H1 (cell line): ENCODE data around the gene TTC38. TPM values are rescaled to one million over a fixed set of nuclear protein-coding genes. Genes with fewer than 3 reads are reported as not detected.

Source experiments
- CHD2 ChIP-seq: IDR thresholded peaks from 2 replicates; pipeline ENCODE4 v1.6.1; 2012; ENCODE audit warnings: low read length, improper control_type of control experiment
- GABPA ChIP-seq: IDR thresholded peaks from 2 replicates; pipeline ENCODE4 v1.6.1; 2011; ENCODE audit warnings: mild to moderate bottlenecking, low read length, moderate library complexity, borderline replicate concordance; ENCODE audit not compliant: insufficient read depth
- JUN ChIP-seq: IDR thresholded peaks from 2 replicates; pipeline ENCODE4 v1.6.1; 2011; ENCODE audit warnings: low read depth, mild to moderate bottlenecking, improper control_type of control experiment, low read length
- RAD21 ChIP-seq, 2 experiments: IDR thresholded peaks in 1 of 2; conservative IDR thresholded peaks in 1 of 2; 2 replicates each; pipeline ENCODE4 v1.6.1; 2011; ENCODE audit warnings: low read depth in 2 of 2, low read length in 2 of 2, improper control_type of control experiment in 1 of 2, inconsistent platforms in 1 of 2, mild to moderate bottlenecking in 1 of 2, moderate library complexity in 1 of 2
- RXRA ChIP-seq: IDR thresholded peaks from 2 replicates; pipeline ENCODE4 v1.6.1; 2011; ENCODE audit warnings: low read depth, mild to moderate bottlenecking, low read length, moderate library complexity; ENCODE audit not compliant: insufficient read depth
- SIN3A ChIP-seq, 2 experiments: IDR thresholded peaks in 1 of 2; conservative IDR thresholded peaks in 1 of 2; 2 replicates each; pipeline ENCODE4 v1.6.1; 2011 to 2012; ENCODE audit warnings: low read length in 2 of 2, improper control_type of control experiment in 1 of 2, low read depth in 1 of 2, mild to moderate bottlenecking in 1 of 2
- SP2 ChIP-seq: IDR thresholded peaks from 2 replicates; pipeline ENCODE4 v1.6.1; 2012; ENCODE audit warnings: mild to moderate bottlenecking, low read length, inconsistent platforms
- SP4 ChIP-seq: IDR thresholded peaks from 2 replicates; pipeline ENCODE4 v1.6.1; 2012; ENCODE audit warnings: low read length, inconsistent platforms
- polyA plus RNA-seq, 7 experiments: library from polyadenylated mRNA; depleted of rRNA in 3 of 7; stranded (reverse) in 5 of 7; unstranded in 2 of 7; fragments of >200 nt in 5 of 7; fragments of 200-250 nt in 2 of 7; gene quantifications; 1 replicate in 5 of 7; 2 replicates in 1 of 7; 4 replicates in 1 of 7; pipeline versions ENCODE4 v1.2.1 to v1.2.3, GENCODE V29; 2011 to 2013; ENCODE audit warnings: missing spikeins in 2 of 7, mixed read lengths in 2 of 7
- total RNA-seq: library from RNA; stranded (reverse); fragmentation: NEBNext Ultra II Directional; extraction: Animal tissue kit (Norgen Biotek cat#: 25700); gene quantifications from 2 replicates; pipeline ENCODE4 v1.2.1, GENCODE V29; 2021
- TF ChIP-seq, protein P1 (sequence below): fragments of 300-600 bp; sonication (generic); IDR thresholded peaks from 2 replicates; pipeline ENCODE4 v1.7.1; 2012; ENCODE audit warnings: low read length, moderate library complexity, mild to moderate bottlenecking, inconsistent platforms; ENCODE audit not compliant: insufficient replicate concordance

The TTC38 gene
- total and polyA plus RNA-seq, 2 of the 8 experiments (the other 6 are each of a cell fraction or from before 2014, with no cell fraction given) = 25.3 to 34.8 TPM

DNA sequence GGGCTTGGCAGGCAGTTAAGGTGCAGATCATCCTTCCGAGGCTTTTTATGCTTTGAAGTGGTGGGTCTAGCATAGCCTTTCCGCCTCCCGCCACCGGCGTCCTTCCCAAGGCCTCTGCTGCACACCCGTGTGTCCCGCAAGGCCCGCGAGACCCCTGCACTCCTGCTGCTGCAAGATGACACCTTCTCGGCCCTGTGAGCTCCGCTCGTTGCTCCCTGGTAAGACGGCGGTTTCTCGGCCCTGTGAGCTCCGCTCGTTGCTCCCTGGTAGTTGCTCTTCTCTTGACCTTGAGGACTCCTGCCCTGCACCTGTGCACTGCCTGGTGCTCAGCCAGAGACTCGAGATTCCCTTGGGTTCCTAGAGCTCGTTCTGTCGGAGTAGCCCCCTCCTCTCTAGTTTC, 49.8 kb downstream of the TTC38 start (continued):
- TF ChIP-seq, protein P1, sequence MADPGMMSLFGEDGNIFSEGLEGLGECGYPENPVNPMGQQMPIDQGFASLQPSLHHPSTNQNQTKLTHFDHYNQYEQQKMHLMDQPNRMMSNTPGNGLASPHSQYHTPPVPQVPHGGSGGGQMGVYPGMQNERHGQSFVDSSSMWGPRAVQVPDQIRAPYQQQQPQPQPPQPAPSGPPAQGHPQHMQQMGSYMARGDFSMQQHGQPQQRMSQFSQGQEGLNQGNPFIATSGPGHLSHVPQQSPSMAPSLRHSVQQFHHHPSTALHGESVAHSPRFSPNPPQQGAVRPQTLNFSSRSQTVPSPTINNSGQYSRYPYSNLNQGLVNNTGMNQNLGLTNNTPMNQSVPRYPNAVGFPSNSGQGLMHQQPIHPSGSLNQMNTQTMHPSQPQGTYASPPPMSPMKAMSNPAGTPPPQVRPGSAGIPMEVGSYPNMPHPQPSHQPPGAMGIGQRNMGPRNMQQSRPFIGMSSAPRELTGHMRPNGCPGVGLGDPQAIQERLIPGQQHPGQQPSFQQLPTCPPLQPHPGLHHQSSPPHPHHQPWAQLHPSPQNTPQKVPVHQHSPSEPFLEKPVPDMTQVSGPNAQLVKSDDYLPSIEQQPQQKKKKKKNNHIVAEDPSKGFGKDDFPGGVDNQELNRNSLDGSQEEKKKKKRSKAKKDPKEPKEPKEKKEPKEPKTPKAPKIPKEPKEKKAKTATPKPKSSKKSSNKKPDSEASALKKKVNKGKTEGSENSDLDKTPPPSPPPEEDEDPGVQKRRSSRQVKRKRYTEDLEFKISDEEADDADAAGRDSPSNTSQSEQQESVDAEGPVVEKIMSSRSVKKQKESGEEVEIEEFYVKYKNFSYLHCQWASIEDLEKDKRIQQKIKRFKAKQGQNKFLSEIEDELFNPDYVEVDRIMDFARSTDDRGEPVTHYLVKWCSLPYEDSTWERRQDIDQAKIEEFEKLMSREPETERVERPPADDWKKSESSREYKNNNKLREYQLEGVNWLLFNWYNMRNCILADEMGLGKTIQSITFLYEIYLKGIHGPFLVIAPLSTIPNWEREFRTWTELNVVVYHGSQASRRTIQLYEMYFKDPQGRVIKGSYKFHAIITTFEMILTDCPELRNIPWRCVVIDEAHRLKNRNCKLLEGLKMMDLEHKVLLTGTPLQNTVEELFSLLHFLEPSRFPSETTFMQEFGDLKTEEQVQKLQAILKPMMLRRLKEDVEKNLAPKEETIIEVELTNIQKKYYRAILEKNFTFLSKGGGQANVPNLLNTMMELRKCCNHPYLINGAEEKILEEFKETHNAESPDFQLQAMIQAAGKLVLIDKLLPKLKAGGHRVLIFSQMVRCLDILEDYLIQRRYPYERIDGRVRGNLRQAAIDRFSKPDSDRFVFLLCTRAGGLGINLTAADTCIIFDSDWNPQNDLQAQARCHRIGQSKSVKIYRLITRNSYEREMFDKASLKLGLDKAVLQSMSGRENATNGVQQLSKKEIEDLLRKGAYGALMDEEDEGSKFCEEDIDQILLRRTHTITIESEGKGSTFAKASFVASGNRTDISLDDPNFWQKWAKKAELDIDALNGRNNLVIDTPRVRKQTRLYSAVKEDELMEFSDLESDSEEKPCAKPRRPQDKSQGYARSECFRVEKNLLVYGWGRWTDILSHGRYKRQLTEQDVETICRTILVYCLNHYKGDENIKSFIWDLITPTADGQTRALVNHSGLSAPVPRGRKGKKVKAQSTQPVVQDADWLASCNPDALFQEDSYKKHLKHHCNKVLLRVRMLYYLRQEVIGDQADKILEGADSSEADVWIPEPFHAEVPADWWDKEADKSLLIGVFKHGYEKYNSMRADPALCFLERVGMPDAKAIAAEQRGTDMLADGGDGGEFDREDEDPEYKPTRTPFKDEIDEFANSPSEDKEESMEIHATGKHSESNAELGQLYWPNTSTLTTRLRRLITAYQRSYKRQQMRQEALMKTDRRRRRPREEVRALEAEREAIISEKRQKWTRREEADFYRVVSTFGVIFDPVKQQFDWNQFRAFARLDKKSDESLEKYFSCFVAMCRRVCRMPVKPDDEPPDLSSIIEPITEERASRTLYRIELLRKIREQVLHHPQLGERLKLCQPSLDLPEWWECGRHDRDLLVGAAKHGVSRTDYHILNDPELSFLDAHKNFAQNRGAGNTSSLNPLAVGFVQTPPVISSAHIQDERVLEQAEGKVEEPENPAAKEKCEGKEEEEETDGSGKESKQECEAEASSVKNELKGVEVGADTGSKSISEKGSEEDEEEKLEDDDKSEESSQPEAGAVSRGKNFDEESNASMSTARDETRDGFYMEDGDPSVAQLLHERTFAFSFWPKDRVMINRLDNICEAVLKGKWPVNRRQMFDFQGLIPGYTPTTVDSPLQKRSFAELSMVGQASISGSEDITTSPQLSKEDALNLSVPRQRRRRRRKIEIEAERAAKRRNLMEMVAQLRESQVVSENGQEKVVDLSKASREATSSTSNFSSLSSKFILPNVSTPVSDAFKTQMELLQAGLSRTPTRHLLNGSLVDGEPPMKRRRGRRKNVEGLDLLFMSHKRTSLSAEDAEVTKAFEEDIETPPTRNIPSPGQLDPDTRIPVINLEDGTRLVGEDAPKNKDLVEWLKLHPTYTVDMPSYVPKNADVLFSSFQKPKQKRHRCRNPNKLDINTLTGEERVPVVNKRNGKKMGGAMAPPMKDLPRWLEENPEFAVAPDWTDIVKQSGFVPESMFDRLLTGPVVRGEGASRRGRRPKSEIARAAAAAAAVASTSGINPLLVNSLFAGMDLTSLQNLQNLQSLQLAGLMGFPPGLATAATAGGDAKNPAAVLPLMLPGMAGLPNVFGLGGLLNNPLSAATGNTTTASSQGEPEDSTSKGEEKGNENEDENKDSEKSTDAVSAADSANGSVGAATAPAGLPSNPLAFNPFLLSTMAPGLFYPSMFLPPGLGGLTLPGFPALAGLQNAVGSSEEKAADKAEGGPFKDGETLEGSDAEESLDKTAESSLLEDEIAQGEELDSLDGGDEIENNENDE = no peak
- TF ChIP-seq SP4 (no peak), SIN3A (conservative IDR thresholded peaks at IDR 0.05 in 1 of 2, IDR thresholded peaks at IDR 0.05 in 1 of 2; ENCODE audit: low read depth in 1 of 2, low read length in 2 of 2) (no peak), SP2 (no peak), RAD21 (IDR thresholded peaks at IDR 0.05 in 1 of 2, conservative IDR thresholded peaks at IDR 0.05 in 1 of 2; ENCODE audit: low read depth in 2 of 2, low read length in 2 of 2) (no peak), RXRA (no peak), GABPA (no peak), CHD2 (no peak), JUN (no peak)
